Parathyroid adenoma (tissue), 2 donors: ENCODE measurements around the gene ZSWIM6.

Experiments
- H2AFZ ChIP-seq: fragments of 300-600 bp; sonication (generic); one replicate; pipeline ENCODE4 v1.7.0; 2017; ENCODE audit warnings: antibody characterized with exemption, mild to moderate bottlenecking
- H3K27ac ChIP-seq: fragments of 300-600 bp; sonication (generic); one replicate; pipeline ENCODE4 v1.7.0; 2017
- H3K27me3 ChIP-seq: fragments of 300-600 bp; sonication (generic); one replicate; pipeline ENCODE4 v1.7.0; 2017; ENCODE audit warnings: low read length; ENCODE audit not compliant: control insufficient read depth, insufficient read depth
- H3K36me3 ChIP-seq: fragments of 300-600 bp; sonication (generic); one replicate; pipeline ENCODE4 v1.7.0; 2017; ENCODE audit warnings: low read length; ENCODE audit not compliant: control insufficient read depth, insufficient read depth
- H3K4me1 ChIP-seq: fragments of 300-600 bp; sonication (generic); one replicate; pipeline ENCODE4 v1.7.0; 2017; ENCODE audit warnings: control low read depth
- H3K4me2 ChIP-seq: fragments of 300-600 bp; sonication (generic); one replicate; pipeline ENCODE4 v1.7.0; 2017; ENCODE audit warnings: low read length
- H3K4me3 ChIP-seq: fragments of 300-600 bp; sonication (generic); one replicate; pipeline ENCODE4 v1.7.0; 2017; ENCODE audit warnings: low read depth, low read length
- H3K79me2 ChIP-seq: fragments of 300-600 bp; sonication (generic); one replicate; pipeline ENCODE4 v1.7.0; 2017; ENCODE audit warnings: control low read depth
- H3K9ac ChIP-seq: fragments of 300-600 bp; sonication (generic); one replicate; pipeline ENCODE4 v1.7.0; 2017; ENCODE audit warnings: mild to moderate bottlenecking
- H3K9me3 ChIP-seq: fragments of 300-600 bp; sonication (generic); one replicate; pipeline ENCODE4 v1.7.0; 2017; ENCODE audit warnings: low read length; ENCODE audit not compliant: control insufficient read depth
- CTCF ChIP-seq: fragments of 300-600 bp; sonication (generic); IDR thresholded peaks from one replicate; pipeline ENCODE4 v1.7.0; 2017; ENCODE audit warnings: antibody characterized with exemption, mild to moderate bottlenecking
- donor health status: primary hyperparathyroidism.

The ZSWIM6 gene

DNA sequence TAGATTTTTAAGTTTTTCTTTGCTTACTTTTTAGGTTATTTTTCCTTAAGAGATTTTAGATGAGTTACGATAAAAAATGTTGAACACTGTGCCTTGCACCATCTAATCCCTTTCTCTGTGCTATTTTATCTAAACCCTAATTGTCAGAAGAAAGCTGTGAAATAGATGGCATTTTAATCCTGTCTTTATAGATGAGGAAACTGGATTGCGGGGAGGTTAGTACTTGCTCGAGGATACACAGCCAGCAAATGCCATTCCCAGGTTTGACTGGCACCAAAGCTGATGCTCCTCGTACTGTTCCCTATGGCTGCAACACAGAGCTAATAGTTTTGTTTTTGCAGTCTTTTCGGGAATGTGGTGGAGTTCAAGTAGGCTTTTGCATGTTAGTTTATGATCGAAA, 82.7 kb downstream of the ZSWIM6 start:
- no peak for TF ChIP-seq CTCF
- no peak overlapping the region for H2AFZ ChIP-seq
- no peak overlapping the region for H3K9ac ChIP-seq
- no peaks in the 10 kb centered on the region for H3K27me3 ChIP-seq
- peaks cover 19% of the 10 kb centered on the region for H3K4me1 ChIP-seq
- no peak overlapping the region for H3K4me3 ChIP-seq
- H3K4me2 ChIP-seq = no peak overlapping the region
- H3K36me3 ChIP-seq = no peaks in the 10 kb centered on the region
- H3K79me2 ChIP-seq = peaks cover 77% of the 10 kb centered on the region
- H3K9me3 ChIP-seq = no peaks in the 10 kb centered on the region
- no peak overlapping the region for H3K27ac ChIP-seq

GRCh38 chr5:61416010-61416409, 84.0 kb downstream of the ZSWIM6 start:
- no peak for TF ChIP-seq CTCF
- Histone ChIP-seq H3K4me2 (no peak overlapping the region), H3K9ac (no peak overlapping the region), H3K79me2 (peaks cover 70% of the 10 kb centered on the region), H3K27me3 (no peaks in the 10 kb centered on the region), H3K9me3 (no peaks in the 10 kb centered on the region), H3K4me3 (no peak overlapping the region), H3K36me3 (no peaks in the 10 kb centered on the region), H3K4me1 (peaks cover 19% of the 10 kb centered on the region), H2AFZ (no peak overlapping the region), H3K27ac (no peak overlapping the region)

DNA sequence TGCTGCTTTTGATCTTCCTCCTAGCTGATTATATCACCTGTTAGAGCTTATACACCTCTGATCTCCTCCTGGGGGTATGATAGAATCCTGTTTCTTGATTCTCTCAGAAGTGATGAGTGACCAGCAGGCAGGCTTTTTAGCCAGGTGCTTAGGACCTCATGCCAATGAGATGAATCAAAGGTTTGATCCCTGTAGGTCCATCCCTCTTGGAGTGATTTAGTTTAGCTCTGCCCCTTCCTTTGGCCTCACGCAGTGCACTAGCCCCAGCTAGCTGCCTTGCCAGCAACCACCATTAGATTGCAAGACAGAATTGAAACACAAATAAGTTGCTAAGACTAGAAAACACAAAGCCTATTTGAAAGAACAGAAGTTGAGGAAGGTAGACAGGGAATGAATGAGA, 84.4 kb downstream of the ZSWIM6 start:
- Histone ChIP-seq H3K4me2 (no peak overlapping the region), H3K9me3 (no peaks in the 10 kb centered on the region), H3K4me1 (peaks cover 19% of the 10 kb centered on the region), H3K36me3 (no peaks in the 10 kb centered on the region), H2AFZ (no peak overlapping the region), H3K79me2 (peaks cover 72% of the 10 kb centered on the region), H3K27me3 (no peaks in the 10 kb centered on the region), H3K9ac (no peak overlapping the region), H3K27ac (no peak overlapping the region), H3K4me3 (no peak overlapping the region)
- TF ChIP-seq CTCF = no peak

- no peak overlapping the region for H3K9ac ChIP-seq
Measured at GRCh38 chr5:61417340-61417739, 85.3 kb downstream of the ZSWIM6 start.

More at GRCh38 chr5:61417340-61417739, 85.3 kb downstream of the ZSWIM6 start:
- no peak overlapping the region for H2AFZ ChIP-seq
- H3K36me3 ChIP-seq = no peaks in the 10 kb centered on the region
- peaks cover 19% of the 10 kb centered on the region for H3K4me1 ChIP-seq
- no peak overlapping the region for H3K4me3 ChIP-seq
- no peak overlapping the region for H3K27ac ChIP-seq
- TF ChIP-seq CTCF = no peak
- no peak overlapping the region for H3K4me2 ChIP-seq
- peaks cover 71% of the 10 kb centered on the region for H3K79me2 ChIP-seq
- no peaks in the 10 kb centered on the region for H3K27me3 ChIP-seq
- H3K9me3 ChIP-seq = no peaks in the 10 kb centered on the region
